ELR (cell line): ENCODE measurements around the gene DOCK4.
A peak's percentile ranks its signal among the peaks of the same experiment; 100 is the strongest.

Experiments used
- DNase-seq: peaks from one replicate; pipeline ENCODE4 v3.0.0-alpha.2; 2015; ENCODE audit warnings: low read depth

DOCK4 gene

DNA sequence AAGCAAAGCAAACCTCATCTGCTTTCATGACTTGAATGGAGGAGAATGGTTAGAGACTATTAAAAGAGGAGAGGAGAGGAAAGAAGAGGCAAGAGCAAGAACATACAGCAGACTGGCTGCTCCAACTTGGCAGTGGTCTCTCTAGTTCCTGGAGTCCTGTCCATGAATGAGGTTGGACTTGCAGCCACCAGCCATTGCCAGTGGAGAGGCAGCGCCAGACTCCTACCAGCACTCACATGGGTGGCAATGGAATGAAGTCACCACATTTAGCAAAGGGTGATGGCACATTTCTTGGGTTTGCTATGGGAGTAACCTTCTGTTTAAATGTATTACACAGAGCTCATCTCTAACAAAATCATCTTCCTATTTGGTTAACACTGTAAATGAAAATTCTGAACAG, 386.1 kb downstream of the DOCK4 start:
- DNase-seq, result no peak

DNA sequence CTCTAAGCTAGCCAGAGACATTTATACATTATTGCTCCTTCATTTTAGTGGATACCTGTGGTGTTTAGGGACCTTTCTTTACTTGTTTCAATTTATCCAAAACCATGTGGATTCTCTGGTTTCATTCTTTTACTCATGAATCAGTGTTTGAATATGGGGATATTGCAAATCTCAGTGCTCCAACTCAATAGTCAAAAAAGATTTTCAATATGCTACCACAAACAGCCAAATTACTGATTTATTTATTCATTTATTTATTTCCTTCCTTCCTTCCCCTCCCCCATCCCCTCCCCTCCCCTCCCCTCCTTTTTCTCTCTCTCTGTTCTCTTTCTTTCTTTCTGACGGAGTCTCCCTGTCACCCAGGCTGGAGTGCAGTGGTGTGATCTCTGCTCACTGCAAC, 390.8 kb downstream of the DOCK4 start:
- no peak for DNase-seq

DNA sequence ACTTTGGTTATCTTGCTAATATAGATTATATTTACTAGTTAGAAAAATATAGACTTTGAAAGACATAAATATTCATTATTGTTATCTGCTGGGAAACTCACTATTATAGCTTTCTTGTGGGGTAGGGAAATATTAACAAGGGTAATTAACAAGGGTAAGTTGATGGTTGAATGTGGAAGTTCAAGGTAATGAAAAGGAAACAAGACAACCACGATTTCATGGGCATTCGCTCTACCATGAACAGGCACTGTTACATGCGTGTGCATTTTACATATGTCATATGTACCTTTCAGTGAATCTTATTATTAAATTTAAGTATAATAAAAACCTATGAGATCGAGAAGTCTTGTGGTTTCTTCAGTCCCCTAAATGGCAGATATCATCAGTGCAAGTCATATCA, 392.9 kb downstream of the DOCK4 start:
- DNase-seq, result no peak

DNA sequence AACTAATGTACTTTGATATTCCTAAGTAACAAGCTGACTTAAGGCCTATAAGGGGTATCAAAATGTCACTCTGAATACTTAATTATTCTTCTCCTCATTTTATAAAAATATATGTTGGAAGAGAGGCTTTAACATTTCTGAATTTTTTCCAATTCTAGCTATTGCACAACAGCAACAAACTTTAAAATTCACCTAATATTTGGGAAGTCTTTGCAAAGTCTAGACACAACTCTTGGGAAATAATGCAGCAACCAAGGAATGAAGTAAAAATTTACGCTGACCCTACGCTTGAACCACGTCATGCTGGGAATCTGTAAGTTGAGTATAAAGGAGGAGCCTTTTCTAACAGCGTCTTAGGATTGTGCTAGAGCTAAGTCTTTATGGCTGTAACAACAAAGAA, 400.0 kb downstream of the DOCK4 start:
- DNase-seq, result no peak

GRCh38 chr7:111803015-111803758, 403.0 kb downstream of the DOCK4 start:
- peak; percentile 45 for DNase-seq

DNA sequence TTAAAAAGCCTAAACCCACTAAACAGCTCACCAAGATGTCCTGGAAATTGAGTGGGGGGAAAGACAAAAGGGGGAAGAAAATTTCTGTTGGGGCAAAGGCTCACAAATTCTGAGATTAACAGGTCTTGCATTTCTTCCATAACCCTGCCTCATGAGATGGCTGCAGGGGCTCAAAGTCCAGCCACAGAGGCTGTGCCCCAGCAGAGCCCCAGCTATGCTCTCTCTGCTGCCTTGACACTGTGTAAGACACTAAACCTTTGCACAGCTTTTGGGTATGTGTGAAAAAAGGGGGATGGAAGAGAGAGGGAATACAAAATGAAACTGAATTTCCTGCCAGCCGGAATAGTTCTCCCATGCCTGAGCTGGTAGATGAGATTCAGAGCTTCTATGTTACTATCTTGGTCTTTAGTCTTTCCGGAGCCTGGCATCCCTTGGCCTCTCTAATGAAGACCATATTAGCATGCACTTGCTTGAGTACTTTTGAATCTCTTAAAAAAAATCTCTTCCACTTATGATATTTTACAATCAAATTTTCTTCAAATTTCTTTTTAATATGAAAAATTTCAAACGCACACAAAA, 403.9 kb downstream of the DOCK4 start:
- no peak for DNase-seq

DNA sequence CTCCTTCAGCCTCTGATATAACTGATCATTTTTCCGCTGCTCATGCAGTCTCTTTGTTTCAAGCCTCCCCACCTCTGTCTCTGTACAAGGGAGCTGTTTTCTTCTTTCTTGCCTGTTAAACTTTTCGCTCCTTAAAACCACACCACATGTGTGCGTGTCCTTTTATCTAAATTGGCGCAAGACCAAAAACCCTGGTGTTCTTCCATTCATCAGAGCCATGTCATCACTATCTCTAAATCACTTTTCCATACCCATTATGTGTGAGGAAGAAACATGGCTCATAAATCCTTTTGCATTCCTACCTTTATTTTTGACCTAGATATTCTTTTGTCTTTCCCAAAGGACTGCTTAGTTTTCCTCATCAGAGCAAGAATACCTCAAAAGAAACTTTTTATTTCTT, 404.9 kb downstream of the DOCK4 start:
- DNase-seq, result no peak

DNA sequence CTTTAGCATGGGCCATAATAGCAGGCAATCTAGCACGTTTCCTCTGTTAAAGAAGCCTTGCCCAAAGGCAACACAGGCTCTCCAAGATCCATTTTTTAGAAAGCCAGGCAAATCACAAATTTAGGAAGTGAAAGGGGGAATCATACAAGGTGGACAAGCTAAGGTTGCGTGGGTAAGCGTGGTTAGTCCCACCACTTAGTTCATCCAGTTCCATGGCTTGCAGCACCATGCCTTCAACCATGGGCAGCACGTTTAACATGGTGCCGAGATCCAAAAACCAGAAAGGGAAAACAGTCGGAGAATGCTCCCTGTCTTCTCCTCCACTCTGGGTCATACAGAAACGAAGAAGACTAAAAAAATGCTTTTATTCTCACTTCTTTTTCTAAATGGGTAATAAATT, 409.5 kb downstream of the DOCK4 start:
- peak; percentile 6 for DNase-seq

DNA sequence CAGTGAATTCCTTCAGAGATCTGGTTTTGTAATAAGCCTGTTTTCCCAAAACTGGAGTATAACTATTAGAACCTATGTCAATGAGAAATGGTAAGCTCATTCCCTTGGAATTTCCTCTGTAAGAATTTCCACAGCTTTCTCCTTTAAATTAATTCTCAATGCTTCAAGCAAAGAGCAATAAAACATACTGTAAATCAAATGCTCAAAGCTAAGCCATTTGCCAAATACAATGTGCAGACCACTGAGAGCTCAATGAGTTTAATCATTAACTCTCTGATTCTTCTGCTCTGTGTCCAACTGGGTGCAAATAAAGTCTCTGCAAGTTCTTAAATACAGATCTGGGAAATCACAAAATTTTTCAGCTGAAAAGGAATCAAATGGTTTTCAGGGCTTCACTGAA, 416.3 kb downstream of the DOCK4 start:
- no peak for DNase-seq

DNA sequence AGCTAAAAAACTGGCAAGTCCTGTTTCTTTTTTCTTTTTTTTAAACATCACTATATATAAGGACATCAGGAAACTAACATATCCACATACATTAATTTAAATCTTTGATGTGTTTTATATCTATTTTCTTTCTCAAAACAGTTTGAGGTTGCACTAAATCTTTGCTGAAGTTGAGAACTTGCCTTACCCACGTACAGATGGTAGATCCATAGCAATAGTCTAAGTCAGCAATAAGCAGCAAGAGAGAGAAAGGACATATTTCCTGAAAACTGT, 417.2 kb downstream of the DOCK4 start:
- no peak for DNase-seq

- DNase-seq, result peak; percentile 6
Observed at GRCh38 chr7:111788286-111789047, 417.7 kb downstream of the DOCK4 start.

- no peak for DNase-seq
Observed at GRCh38 chr7:111787741-111788140, 418.5 kb downstream of the DOCK4 start.

DNA sequence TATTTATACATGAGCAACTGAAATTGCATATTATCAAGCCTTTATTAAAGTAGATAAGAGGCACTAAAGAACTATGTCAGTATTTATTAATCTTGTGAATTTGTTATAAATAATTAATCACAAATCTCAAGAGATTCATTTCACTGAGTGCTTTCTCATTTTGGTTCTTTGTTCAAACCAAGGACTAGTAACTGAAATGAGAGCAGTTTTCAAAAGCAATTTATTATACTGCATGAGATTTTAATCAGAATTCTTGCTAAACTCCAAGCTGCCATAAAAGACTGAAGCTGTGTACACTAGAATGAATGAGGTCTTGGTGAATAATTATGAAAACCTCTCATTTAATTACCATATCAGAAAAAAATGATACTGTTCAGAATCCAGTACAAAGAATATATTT, 419.1 kb downstream of the DOCK4 start:
- DNase-seq, result no peak

DNA sequence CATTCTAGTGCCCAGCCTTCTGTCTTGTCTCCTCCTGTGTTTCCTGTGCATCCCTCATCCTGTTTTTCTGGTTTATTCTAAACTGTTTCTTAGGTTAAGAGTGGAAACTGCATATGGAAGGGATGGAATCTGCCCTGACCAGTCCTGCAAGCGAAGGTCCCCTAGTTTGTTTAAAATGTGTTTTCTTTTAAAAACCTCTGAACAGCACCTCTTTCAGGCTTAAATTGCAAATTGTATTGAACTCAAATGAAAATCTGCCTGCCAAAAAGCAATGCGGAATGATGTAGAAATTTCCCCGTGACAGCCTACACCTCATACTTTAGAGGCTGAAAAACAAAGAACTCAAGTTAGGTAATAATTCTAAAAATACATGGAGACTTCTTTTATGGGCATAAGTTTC, 421.1 kb downstream of the DOCK4 start:
- DNase-seq, result no peak

GRCh38 chr7:111784296-111784695, 421.9 kb downstream of the DOCK4 start:
- no peak for DNase-seq

- no peak for DNase-seq
Observed at GRCh38 chr7:111783854-111784253, 422.3 kb downstream of the DOCK4 start.

DNA sequence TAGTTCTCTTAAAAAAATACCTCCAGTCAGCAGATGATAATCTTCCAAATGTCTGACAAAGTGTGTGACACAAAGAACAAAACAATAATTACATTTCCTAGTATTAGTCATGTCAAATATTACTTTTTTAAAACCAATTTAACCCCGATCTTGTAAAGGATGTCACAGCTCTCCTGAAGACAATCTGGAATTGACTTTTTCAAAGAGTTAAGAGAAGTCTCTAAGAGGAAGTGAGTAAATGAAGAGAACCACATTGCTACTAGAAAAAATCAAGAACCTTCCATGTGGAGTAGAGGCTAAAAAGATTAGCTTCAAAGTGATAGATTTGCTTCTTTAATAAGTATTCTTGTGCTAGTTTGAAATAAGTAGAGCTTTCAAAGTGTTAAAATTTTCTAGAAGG, 425.7 kb downstream of the DOCK4 start:
- DNase-seq, result no peak

DNA sequence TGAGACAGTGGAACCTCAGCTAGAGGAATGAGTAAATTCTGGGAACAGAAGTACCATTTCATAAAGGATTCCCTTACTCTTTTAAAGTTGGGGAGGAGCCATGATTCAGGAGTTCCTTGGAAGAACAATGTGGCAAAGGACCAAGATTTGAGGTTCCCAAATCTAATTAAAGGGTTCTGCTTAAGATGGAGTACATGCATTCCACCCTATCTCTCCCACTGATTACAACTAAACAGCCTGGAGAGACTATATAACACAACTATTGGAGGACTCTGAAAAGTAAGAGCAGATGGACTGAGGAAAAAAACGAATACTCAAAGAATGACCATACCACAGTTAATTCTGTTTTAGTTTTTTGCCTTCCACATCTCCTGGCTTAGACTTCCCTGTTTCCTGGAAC, 431.0 kb downstream of the DOCK4 start:
- no peak for DNase-seq

DNA sequence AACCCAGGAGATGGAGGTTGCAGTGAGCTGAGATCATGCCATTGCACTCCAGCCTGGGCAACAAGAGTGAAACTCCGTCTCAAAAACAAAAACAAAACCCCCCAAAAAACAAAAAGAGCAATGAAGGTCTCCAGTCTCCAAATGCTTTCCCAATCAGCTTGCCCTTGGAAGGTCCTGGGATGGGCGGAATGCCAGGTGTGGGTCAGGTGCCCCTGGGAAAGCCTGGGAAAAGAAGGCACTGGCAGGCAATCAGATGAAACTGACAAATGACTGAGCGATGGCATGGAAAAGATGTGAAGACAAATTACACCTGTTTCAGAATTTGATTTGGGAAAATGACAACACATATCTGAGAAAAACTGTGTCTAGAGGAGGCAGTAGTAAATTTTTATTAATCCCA, 433.5 kb downstream of the DOCK4 start:
- DNase-seq, result no peak

GRCh38 chr7:111771638-111772037, 434.6 kb downstream of the DOCK4 start:
- no peak for DNase-seq

DNA sequence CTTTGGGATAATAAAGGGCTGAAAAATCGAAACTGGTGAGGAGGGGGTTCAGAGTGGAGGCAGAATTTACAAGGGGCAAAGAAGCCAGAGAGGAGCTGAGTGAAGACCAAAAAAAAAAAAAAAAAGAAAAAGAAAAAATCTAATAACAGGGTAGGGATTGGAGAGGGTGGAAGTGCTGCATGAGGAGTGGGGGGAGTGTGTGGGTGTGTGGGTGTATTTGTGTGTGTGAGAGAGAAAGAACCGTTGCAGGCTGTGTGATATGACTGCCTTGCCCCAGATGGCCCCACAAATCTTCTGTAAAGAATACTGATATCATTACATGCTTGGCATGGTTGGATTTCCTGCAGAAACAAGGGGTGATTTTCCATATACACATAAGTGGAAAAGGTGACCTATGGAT, 436.1 kb downstream of the DOCK4 start:
- DNase-seq, result no peak

DNA sequence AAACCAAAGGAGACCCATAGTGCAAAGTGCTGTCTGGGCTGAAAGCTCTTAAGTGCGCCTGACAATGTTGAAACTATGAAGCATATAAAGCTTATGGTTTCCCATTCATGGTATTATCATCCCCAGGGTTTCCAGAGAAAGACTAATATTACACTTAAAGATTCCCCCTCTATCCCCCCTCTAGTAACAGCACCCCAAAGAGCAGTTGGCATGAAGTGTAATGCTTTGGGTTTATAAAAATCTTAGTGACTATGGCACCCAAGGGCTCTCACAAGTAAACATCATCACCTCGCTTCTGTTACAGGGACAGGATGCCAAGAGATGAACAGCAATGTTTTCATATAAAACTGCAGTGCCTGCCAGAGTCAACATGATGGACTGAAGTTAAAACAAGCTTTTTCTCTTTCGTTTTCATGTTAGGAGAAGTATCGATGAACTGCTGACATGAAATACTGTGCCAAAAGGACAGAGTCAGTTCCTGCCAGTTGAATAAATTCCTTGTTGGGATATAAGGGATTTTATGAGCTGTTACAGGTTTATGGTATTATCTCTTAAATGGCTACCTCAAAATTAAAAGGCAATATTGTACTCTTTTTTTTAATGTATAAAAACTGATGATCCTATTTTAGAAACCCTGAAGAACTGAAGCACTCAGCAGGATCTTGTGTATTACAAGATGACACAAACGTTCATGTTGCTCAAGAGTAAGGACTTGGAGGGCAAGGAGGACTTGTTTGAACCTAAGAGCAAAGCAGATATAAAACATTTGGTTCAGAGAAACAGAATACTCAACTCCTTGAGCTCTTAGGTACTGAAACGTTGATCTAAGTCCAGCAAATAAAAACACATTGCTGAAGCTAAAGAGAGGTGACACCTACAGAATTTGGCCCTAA, 440.2 kb downstream of the DOCK4 start:
- no peak for DNase-seq
